ENCODE results near the gene LCT.
"Not testable (repeated sequence)": the region's sequence is repeated elsewhere in the genome, so short reads cannot be mapped to it uniquely, and the experiment has no call there.

Gene LCT

DNA sequence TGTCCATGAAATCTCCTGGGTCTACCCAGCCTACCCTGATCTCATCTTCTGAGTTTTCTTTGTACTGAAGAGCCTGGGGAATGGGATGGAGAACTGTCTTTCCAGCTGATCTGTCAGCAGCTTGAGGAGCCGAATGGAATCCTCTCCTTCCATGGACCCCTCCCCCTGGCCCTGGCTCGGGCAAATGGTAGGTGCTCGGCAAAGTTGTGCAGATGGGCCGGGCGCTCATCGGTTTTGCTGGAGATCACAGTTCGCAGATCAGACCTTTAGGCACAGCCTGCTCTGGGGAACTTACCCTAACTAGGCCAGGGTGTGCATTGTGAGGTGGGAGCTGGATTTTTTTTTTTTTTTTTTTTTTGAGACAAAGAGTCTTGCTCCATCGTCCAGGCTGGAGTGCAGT, 40.4 kb downstream of the LCT start:
- no peak for DNase-seq

DNA sequence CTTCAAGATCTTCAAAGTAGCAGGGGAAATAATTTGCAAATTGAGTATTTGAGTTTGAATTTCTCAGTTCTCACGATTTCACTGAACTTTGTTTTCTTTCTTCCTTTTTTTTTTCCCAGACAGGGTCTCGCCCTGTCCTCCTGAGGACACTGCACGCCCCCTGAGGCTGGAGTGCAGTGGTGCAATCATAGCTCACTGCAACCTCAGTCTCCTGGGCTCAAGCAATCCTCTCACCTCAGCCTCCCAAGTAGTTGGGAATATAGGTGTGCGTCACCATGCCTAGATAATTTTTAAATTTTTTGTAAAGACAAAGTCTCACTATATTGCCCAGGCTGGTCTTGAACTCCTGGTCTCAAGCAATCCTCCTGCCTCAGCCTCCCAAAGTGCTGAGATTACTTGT, 41.3 kb downstream of the LCT start:
- DNase-seq, result not testable (repeated sequence)

DNA sequence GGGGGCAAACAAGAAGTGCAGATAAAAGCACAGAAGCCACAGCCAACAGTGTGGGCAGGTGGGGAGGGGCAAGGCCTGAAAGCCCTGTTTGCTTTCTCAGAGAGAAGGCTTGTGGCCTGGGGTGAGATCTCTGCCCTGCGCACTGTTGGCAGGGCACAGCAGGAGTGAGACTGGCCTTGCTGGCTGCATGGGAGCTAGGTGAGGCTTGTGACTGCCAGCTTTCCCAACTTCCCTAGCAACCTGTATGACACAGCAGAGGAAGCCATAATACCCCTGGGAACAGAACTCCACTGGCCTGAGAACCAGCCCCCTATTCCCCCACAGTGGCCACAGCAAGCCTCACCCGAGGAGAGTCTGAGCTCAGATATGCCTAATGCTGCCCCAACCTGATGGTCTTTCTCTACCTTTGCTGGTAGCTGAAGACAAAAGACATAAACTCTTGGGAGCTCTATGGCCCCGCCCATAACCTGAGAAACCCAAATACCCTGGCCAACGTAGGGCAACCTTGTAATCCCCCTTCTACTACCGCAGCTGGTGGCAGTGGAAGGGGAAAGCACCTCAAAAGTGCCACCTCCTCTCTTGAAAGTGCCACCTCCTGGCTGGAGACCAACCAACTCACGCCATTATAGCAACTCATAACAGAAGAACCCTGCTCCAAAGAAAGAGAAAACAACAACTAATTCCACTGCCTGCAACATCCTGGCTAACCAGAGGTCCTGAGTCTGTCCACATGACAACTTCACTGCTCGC, 44.4 kb downstream of the LCT start:
- no peak for DNase-seq

DNA sequence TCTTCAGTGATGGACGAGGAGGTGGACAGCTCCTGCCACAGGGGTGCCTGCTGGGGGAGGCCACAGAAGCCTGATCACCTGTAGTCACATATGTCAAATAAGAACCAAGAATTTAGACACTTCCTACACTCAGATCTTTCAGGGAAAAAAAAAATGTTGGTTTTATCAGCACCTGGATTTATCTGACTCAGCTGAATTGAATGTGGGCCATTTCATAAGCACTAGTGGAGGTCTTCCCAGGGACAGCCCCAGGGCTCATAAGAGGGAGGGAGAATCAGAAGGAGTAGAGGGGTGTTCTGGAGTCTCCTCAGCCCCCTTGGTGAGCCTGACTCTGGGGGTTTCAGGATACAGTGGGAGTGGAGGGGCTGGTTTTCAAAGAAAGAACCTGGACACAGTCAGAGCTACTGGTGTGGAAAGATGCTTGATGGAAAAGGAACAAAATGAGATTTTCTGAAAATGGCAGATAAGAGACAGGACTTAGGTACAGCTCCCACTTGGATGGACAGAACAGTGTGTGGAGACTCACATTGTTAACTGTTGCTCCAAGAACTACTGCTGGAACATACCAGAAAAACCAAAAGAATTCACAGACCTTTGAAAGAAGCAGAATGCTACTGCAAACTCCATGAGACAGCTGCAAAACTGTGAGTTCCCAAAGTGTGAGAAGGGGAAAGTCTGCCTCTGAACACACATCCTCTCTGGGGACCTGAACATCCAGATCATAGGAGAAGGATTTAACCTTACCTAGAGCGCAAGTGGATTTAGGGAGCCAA, 45.4 kb downstream of the LCT start:
- no peak for DNase-seq

DNA sequence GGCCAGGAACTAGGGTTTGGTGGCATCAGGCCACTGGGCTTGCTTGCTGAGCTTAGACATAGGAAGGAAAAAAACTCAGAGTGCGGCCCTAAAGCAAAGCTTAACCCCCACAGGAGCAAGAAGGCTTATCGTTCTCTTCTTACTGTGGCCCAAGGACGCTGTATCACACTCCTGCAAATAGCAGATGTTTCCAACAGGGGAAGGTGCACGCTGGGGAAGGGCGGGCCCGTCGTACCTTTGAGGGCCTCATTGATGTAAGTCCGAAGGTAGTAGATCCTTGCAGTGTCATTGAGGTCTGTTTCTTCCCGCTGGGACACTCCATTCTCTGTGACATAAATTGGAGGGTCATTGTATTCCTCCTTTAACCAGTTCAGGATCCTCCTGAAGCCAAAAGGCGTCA, 46.6 kb downstream of the LCT start:
- no peak for DNase-seq

DNA sequence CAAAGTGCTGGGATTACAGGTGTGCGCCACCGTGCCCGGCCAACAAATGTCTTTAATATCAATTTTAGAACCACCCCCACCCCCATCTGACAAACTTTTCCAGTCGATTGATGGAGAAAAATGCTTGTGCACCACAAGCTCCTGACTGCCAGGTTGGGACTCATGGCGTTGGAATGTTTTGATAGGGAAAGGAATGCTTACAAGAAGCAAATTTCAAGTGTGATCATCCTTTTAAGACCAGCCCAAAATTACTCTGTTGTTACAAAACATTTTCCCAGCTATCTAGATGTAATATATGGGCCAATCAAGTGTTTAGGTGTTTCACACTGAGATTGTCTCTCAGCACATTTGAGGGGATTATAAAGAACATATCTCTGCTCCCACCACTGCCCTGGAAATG, 50.2 kb downstream of the LCT start:
- DNase-seq, result no peak

DNA sequence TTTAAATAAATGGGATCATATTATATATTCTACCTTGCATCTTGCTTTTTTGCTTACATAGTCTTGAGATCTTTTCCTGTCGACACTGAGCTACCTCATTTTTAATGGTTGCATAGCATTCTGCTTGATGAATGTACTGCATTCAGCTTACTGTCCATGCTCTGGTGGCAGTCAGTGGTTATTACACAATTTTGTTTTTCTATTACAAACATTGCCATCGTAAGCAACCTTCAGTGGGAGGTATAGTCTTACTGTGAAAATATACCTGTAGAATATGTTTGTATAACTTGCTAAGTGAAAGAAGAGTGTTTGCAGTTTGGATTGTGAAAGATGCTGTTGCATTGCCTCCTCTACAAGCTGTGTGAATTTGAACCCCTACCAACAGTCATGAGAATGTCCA, 52.0 kb downstream of the LCT start:
- DNase-seq, result no peak

DNA sequence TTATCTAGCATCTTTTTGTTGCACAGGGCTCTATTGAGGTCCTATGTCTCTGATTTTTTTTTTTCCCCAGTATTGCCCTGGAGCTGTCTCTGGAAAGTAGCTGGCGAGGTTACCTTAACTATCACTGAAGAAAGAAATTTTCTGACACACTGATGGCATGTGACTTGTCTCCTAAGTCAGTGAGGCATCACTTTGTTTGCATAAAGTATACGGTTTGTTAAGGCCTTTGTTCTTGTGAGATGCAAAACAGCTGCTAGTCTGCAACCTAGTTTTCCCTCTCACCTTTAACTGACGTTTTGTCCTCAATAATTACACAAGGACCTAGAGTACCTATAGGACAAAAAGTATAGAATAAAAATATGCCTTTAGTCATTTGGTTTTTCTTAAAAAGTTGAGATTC, 53.5 kb downstream of the LCT start:
- DNase-seq, result no peak

DNA sequence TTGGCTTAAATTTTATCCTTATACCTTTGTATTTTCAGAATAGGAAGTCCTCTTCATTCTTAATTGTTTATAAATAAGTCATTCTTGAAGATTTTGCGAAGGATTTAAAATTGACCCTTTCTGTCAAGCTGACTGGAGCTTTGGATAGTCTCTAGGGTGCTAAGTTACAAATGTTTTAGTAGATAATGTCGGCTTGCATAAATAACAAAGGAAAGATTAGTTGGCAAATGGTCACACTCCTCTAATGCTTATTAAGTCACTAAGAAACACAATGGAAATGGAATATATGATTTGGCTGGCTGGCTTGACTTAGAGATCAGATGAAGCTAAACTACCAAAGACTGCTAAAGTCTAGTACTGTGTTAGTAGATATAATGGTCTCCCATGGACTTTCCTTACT, 54.8 kb downstream of the LCT start:
- no peak for DNase-seq

DNA sequence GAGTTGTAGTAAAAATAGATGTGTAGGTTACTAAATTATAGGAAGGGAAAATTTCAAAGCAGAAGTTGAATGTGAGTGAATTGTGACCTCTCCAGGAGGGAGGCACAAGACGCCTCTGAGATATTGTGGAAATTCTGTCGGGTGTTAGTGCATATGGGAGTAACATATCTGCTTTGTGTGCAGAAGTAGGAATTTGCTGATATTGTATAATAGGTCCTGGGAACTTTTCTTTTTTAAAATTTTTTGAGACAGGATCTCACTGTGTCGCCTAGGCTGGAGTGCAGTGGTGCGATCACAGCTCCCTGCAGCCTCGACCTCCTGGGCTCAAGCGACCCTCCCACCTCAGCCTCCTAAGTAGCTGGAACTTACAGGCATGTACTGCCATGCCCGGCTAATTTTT, 60.6 kb downstream of the LCT start:
- DNase-seq, result no peak

DNA sequence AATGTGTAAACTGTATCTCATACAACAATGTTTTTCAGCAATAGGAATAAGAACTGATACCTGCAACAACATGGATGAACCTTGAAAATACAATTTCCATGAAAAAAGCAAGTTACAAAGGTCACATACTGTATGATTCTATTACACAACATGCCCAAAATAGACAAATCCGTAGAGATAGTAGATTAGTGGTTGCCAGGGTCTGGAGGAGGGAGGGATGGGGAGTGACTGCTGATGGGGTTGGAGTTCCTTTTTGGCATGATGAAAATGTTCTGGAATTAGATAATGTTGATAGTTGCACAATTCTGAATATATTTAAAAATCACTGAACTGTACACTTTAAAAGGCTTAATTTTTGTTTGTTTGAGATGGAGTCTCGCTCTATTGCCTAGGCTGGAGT, 61.6 kb downstream of the LCT start:
- no peak for DNase-seq

DNA sequence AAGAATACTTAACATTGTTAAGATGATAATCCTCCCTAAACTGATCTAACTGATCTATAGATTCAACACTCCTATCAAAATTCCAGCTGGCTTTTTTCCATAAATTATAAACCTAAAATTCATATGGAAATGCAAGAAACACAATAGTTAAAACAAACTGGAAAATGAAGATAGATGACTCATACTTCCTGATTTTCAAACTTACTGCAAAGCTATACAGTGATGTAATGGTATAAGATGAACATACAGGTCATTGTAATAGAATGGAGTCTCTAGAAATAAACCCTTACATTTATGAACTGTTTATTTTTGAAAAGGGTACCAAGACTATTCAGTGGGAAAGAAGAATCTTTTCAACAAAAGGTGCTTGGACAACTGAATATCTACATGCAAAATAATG, 63.1 kb downstream of the LCT start:
- no peak for DNase-seq

DNA sequence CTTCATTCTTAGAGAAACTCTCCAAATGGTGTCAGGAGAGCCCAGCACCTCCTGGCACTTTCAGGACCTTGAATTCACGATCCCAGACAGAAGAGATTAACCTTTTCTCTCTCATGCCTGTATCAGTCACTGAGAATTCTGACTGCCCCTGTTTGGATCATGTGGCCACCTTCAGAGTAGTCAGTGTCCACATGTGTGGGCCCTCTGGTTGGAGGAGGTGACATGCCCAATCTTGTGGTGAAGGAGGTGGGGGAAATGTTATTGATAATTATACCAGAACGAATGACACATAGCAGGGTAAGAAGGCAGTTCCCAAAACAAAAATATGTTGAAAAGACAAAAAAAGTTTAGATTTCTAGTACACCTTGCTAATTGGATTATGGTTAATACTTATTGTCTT, 63.7 kb downstream of the LCT start:
- no peak for DNase-seq

DNA sequence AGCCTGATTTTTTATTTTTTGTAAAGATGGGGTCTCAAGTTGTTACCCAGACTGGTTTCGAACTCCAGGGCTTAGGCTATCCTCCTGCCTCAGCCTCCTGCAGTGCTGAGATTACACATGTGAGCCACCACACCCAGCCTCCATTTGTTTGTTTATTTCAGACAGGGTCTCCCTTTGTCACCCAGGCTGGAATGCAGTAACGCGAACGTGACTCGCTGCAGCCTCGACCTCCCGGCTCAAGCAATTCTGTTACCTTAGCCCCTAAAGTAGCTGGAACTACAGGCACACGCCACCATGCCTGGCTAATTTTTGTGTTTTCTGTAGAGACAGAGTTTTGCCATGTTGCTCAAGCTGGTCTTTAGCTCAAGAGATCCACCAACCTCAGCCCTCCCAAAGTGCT, 68.1 kb downstream of the LCT start:
- no peak for DNase-seq

DNA sequence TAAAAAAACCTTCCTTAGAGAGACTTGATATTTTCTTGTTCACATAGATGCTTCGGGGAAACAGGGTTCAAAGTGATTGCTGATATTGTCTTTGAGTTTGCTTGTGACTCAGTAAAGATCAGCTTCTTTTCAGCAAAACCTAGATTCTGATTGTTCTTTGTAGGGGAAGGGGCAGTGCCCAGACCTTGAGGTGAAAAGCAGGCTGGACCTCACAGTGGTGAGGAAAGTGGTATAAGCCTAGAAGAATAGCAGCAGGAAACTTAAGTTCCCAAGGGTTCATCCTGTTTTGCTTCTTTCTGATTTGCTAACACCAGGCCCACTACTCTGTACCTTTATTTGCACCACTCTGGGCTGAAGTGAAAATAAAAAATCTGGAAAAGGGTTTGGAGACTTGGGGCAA, 74.5 kb downstream of the LCT start:
- DNase-seq, result no peak

DNA sequence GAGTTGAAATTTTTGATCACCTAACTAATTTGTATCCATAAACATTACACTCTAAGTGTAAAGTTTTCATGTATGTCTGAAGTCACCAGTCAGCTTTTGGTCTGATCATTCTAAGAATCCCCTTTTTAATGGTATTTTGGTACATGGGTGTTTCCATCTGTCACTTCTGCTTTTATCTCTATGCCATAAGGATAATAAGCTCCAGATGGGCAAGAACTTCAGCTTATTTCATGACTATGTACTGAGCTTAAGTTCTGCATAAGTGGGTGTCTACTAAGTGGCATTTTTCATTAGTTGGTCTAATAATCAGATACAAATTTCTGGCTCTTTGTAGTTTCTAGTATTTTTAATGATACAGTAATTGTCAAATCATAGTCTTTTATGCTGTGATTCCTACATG, 75.0 kb downstream of the LCT start:
- DNase-seq, result no peak

DNA sequence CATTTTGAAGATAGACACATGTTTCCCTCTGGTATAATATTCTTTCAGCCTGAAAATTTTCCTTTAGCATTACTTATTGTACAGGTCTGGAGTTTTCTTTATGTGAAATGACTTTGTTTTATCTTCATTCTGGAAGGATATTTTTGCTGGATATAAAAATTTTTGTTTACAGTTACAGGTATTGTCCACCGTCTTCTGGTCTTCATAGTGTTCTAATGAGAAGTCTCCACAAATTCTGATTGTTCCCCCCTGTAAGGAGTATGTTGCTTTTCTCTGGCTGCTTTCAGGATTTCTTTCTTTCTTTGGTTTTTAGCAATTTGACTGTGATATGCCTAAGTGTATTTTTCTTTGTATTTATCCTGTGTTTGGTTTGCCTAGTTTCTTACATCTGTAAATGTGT, 80.3 kb downstream of the LCT start:
- DNase-seq, result no peak

DNA sequence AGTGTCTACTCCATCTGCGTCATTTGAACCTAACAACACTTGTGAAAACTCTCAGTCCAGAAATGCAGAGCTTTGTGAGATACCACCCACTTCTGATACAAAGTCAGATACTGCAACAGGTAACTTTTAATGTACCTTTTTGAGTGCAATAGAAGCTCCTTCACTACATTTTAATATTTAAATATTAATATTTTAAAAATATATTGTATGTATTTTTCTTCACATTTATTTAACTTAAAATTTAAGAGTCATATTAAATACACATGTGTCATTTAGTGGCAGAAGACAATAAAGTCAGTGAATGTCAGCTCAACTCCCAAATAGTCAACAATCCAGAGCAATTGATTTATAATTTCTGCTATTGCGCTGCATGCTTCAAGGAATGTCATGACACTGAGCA, 81.4 kb downstream of the LCT start:
- no peak for DNase-seq

DNA sequence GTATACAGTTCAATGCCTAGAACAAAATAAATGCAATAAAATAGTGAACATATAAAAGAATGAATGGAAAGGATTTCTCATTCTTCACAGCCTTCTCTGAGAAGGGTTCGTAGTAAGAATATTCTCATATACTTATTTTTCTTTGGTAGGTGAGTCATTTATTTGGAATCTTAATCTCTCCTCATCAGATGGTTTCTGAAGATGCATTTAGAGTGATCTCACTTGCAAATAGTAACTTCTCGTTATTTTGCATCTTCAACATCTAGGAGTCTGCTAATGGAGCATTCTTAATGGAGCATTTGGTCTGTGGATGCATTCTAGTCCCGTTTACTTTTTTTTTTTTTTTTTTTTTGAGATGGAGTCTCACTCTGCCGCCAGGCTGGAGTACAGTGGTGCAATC, 91.4 kb downstream of the LCT start:
- DNase-seq, result no peak

DNA sequence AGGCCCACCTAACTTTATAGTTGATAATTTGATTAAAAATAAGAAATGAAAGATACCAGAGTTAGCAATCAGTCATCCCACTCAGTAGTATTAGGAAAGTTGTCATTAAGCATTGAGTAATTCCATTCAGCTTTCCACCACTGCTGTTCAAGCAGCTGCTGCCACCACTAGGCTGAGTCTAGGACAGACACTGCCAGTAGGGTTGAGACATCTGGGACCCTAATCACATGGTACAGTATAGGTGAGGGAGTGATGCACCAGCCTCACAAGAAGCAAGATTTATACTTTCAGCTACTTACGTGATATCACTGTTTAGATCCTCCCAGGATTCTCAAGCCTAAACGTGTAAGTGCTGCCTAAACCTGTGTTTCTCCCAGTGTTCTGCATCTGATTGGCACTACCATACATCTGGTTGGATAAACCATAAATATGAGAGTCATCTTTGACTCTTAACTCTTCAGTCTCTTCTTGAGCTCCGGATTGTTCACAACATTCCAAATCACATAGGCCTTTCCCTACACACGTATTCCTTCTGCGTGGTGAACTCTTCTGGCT, 92.1 kb downstream of the LCT start:
- no peak for DNase-seq

DNA sequence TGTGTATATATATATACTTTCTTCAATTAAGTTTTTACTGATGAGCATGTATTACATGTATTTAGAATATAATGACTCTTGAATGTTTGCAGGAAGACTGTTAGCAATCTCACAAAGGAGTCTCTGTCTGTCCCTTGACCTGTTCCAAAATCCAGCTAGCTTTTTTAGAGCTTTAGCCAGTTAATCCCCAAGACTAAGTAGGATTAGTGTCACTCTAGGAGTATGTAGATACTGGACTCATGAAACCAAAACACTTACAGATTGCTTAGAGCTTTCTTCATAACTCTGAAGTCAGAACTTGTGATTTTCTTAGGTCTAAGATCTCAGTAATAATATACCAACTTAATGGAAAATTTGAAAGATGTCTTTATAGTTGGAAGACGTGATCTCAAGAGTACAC, 93.1 kb downstream of the LCT start:
- no peak for DNase-seq

DNA sequence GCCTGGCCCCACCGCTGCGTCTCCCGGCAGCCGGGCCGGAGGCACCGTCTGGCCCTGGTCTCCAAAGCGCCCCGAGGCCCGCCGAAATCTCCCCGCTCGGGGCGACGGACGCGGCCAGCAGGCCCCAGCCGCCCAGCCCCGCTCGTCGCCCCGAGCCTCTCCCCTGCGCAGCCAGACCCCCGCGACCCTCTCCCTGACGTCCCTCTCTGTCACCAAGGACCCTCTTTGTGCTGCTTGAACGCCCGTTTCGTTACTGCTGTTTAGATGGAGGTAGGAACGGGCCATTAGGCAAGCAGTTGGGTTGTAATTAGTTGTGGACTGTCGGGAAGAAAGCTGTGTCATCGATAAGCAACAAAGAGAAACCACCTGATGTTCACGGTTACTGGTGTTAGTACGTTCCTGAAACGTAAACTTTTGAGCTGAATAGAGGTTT, 94.6 kb downstream of the LCT start:
- peak; percentile 44 for DNase-seq

DNA sequence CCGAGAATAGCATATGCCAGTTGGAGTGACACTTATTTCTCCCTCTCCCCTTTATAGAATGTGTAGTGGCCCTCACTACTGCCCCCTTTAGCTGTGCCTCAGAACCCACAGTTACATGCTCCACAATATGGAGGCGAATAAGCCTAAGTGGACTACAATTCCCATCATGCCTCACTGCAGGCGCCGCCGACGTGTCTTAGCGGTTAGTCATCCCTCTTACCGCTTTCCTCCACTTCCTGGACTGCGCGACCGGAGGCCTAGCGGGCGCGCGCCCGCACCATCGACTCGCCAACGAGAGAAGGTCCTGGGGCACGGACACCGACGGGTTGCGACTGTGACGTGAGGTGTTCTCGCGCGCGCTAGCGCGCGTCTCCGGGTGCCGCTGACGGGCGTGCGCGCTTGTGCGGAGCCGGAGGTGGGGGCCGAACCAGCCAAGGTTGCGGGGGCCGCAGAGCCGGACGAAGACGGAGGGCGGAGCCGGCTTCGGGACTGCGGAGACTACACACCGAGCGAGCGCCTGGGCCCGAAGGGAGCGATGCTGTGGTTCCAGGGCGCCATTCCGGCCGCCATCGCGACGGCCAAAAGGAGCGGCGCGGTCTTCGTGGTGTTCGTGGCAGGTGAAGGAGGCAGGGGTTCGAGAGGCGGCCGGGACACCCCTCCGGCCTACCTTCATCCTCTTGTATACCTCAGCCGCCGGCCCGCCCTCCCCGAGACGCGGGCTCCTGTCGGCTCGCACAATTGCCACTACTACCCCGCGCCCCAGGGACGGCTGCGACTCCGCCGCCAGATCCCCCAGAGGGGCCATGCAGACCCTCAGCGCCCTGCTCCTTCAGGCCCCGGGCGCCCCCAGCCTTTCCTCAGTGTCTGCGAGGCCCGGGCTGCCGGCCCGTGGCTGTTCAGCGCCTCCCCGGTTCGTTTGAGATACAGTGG, 95.3 kb downstream of the LCT start, which contains the start of gene UBXN4:
Gene UBXN4 (plus strand): TSS at position 461 of the 930 bp plus-strand sequence. CDS start 75 bp downstream, at position 536.
- DNase-seq, result peak; percentile 95
